B cell (primary cell): ENCODE measurements around the gene ELK3. TPM values are rescaled to one million over a fixed set of nuclear protein-coding genes. Genes with fewer than 3 reads are reported as not detected.
A peak's percentile ranks its signal among the peaks of the same experiment; 100 is the strongest.

Source experiments
- ATAC-seq: fragments of 200-7000 bp; cut with Tn5 transposase; one replicate; pipeline ENCODE4 v1.10.0; 2021; ENCODE audit warnings: low read depth, mild to moderate bottlenecking, moderate number of reproducible peaks, moderate library complexity
- CTCF ChIA-PET: fragments of 350-600 bp; sonication (Branson Sonifier 250); formaldehyde crosslinking; loops from one replicate; lab custom pipeline; 2021; ENCODE audit warnings: antibody characterized with exemption, inconsistent platforms; lab: Charles Lee
- POLR2A ChIA-PET: fragments of 350-600 bp; sonication (Branson Sonifier 250); formaldehyde crosslinking; loops from one replicate; lab custom pipeline; 2021; ENCODE audit warnings: antibody characterized with exemption; lab: Charles Lee
- DNase-seq: peaks from one replicate; pipeline ENCODE4 v3.0.0; 2013
- H2AFZ ChIP-seq: 2 replicates; pipeline ENCODE4 v1.6.1; 2012; ENCODE audit warnings: mild to moderate bottlenecking, low read depth, low read length; ENCODE audit not compliant: insufficient read depth, poor library complexity, severe bottlenecking
- H3K27ac ChIP-seq, 2 donors: 1 replicate in 1 of 2; 2 replicates in 1 of 2; pipeline ENCODE4 v1.5.1; 2012 to 2013; ENCODE audit warnings: low read length in 2 of 2, mild to moderate bottlenecking in 2 of 2, moderate library complexity in 1 of 2
- H3K27me3 ChIP-seq, 4 experiments: fragments of 200-600 bp in 1 of 4; sonication (generic) in 1 of 4; replicated peaks in 1 of 4; 1 replicate in 2 of 4; 2 replicates in 2 of 4; pipeline versions ENCODE4 v1.6.1 to v1.7.0; 2013 to 2016; ENCODE audit warnings: low read length in 3 of 4, mild to moderate bottlenecking in 2 of 4, mixed read lengths in 1 of 4, moderate library complexity in 1 of 4; ENCODE audit not compliant: insufficient read depth in 4 of 4, control insufficient read depth in 3 of 4; ENCODE audit errors: control extremely low read depth in 1 of 4
- H3K36me3 ChIP-seq, 2 experiments: replicated peaks in 1 of 2; 1 replicate in 1 of 2; 2 replicates in 1 of 2; pipeline versions ENCODE4 v1.6.1 to v1.7.1; 2013; ENCODE audit warnings: low read length in 1 of 2; ENCODE audit not compliant: insufficient read depth in 2 of 2, control insufficient read depth in 1 of 2; ENCODE audit errors: control extremely low read depth in 1 of 2, extremely low read depth in 1 of 2
- H3K4me1 ChIP-seq, 2 donors: fragments of 200-600 bp in 1 of 2; sonication (generic) in 1 of 2; 1 replicate in 1 of 2; 2 replicates in 1 of 2; pipeline versions ENCODE4 v1.5.1 to v1.6.1; 2013 to 2017; ENCODE audit warnings: low read length in 2 of 2; ENCODE audit not compliant: control insufficient read depth in 2 of 2, insufficient read depth in 2 of 2
- H3K4me2 ChIP-seq: replicated peaks from 2 replicates; pipeline ENCODE3; 2012; ENCODE audit warnings: mild to moderate bottlenecking, low read depth, low read length; ENCODE audit not compliant: poor library complexity, severe bottlenecking
- H3K4me3 ChIP-seq, 5 experiments: fragments of 200-600 bp in 1 of 5; sonication (generic) in 1 of 5; 1 replicate in 3 of 5; 2 replicates in 2 of 5; pipeline versions ENCODE4 v1.5.1 to v1.7.0; 2011 to 2016; ENCODE audit warnings: low read length in 4 of 5, mild to moderate bottlenecking in 4 of 5, low read depth in 2 of 5, control low read depth in 1 of 5, moderate library complexity in 1 of 5; ENCODE audit not compliant: insufficient read depth in 1 of 5; ENCODE audit errors: control extremely low read depth in 1 of 5, extremely low read depth in 1 of 5
- H3K79me2 ChIP-seq: fragments of 200-600 bp; sonication (generic); one replicate; pipeline ENCODE4 v1.6.0; 2016; ENCODE audit warnings: low read length; ENCODE audit not compliant: control insufficient read depth, insufficient read depth
- H3K9ac ChIP-seq: fragments of 200-600 bp; sonication (generic); 2 replicates; pipeline ENCODE4 v1.6.1; 2017; ENCODE audit warnings: mild to moderate bottlenecking, low read length, moderate library complexity
- H3K9me3 ChIP-seq, 3 donors: one replicate each; pipeline versions ENCODE4 v1.6.1 to v1.7.1; 2013; ENCODE audit warnings: low read length in 2 of 3; ENCODE audit not compliant: control insufficient read depth in 2 of 3, insufficient read depth in 1 of 3; ENCODE audit errors: control extremely low read depth in 1 of 3
- H4K20me1 ChIP-seq: 2 replicates; pipeline ENCODE4 v1.6.0; 2012; ENCODE audit warnings: mild to moderate bottlenecking, low read length; ENCODE audit not compliant: insufficient read depth, control insufficient read depth, poor library complexity, severe bottlenecking
- H3K27ac Mint-ChIP-seq: one replicate; pipeline ENCODE4 v1.8.0; 2021; ENCODE audit warnings: mixed read lengths
- H3K27me3 Mint-ChIP-seq: one replicate; pipeline ENCODE4 v1.8.0; 2021; ENCODE audit warnings: mixed read lengths
- H3K4me1 Mint-ChIP-seq: one replicate; pipeline ENCODE4 v1.8.0; 2021; ENCODE audit warnings: mixed read lengths
- H3K4me3 Mint-ChIP-seq: one replicate; pipeline ENCODE4 v1.8.0; 2021; ENCODE audit warnings: mixed read lengths
- H3K9me3 Mint-ChIP-seq: one replicate; pipeline ENCODE4 v1.8.0; 2022; ENCODE audit warnings: mixed read lengths; ENCODE audit not compliant: insufficient read depth
- EZH2 ChIP-seq: IDR thresholded peaks from 2 replicates; pipeline ENCODE4 v1.6.1; 2012; ENCODE audit warnings: borderline replicate concordance, low read depth, mild to moderate bottlenecking, moderate library complexity, low read length; ENCODE audit not compliant: insufficient read depth, poor library complexity, severe bottlenecking
- WGBS: methylation state at CpG from one replicate; pipeline ENCODE4 v1.1.5; 2013; ENCODE audit warnings: missing lambda C conversion rate; ENCODE audit not compliant: insufficient coverage; 5-methylcytosine and 5-hydroxymethylcytosine counted together
- intact Hi-C: fragments of 100-400 bp; cut with micrococcal nuclease; formaldehyde crosslinking; loops from one replicate; pipeline ENCODE4 v1.10.0; 2022
- polyA plus RNA-seq: library from polyadenylated mRNA; depleted of rRNA; stranded (reverse); fragments of >200 nt; gene quantifications from 2 replicates; pipeline ENCODE4 v1.2.3, GENCODE V29; 2012
- total RNA-seq, 2 donors: library from RNA; stranded (reverse); fragments of 120-200 nt in 1 of 2; gene quantifications; 1 replicate in 1 of 2; 2 replicates in 1 of 2; pipeline versions ENCODE4 v1.2.3 to v1.2.4, GENCODE V29; 2013 to 2022
- TF ChIP-seq, protein P1 (sequence below): fragments of 200-600 bp; IDR thresholded peaks from one replicate; pipeline ENCODE4 v1.8.0; 2022; ENCODE audit warnings: antibody characterized with exemption, mild to moderate bottlenecking

ELK3 gene
- total and polyA plus RNA-seq, 2 donors (not counting 1 experiment from before 2014, with no cell fraction given): 10.5 to 87.1 TPM

DNA sequence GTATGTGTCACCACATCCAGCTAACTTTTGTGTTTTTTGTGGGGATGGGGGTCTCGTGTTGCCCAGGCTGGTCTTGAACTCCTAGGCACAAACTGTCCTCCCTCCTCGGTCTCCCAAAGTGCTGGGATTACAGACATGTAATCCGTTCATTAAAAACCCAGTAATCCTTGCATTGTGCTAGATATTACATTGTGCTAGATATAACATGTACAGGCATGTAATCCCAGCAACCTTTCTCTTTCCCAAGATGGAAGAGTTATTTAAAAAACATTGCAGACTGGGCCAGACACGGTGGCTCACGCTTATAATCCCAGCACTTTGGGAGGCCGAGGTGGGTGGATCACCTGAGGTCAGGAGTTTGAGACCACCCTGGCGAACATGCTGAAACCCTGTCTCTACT is 19.7 kb downstream of the ELK3 start:
- no peaks in the 10 kb centered on the region for H3K9me3 ChIP-seq
- H3K4me1 Mint-ChIP-seq: peaks cover 64% of the 10 kb centered on the region
- peak overlapping the region; percentile 67 for H3K4me2 ChIP-seq
- H3K79me2 ChIP-seq: peaks cover 90% of the 10 kb centered on the region
- ATAC-seq (no peak), DNase-seq (no peak)
- no peaks in the 10 kb centered on the region for H3K27me3 ChIP-seq
- H3K4me3 ChIP-seq: peak overlapping the region in 2 of 5 experiments; percentile 8 to 44
- H3K27ac ChIP-seq: peak overlapping the region; percentile 53 to 63
- H4K20me1 ChIP-seq: peaks cover 17% of the 10 kb centered on the region
- no peaks in the 10 kb centered on the region for H3K9me3 Mint-ChIP-seq
- peaks cover 0 to 10% of the 10 kb centered on the region in 2 experiments for H3K36me3 ChIP-seq
- H3K27me3 Mint-ChIP-seq: no peaks in the 10 kb centered on the region
- H3K27ac Mint-ChIP-seq: peak overlapping the region; percentile 80
- intact Hi-C loops: no loop called here
- H3K4me1 ChIP-seq: peaks cover 61 to 66% of the 10 kb centered on the region in 2 donors
- POLR2A ChIA-PET: interaction anchor here (0.6 to 7.2 kb wide), 2 partner anchors 12 to 18 kb away, joined by 10 to 44 read pairs; no protein-coding TSS in a partner anchor
- H3K4me3 Mint-ChIP-seq: peak overlapping the region; percentile 73
- peak overlapping the region; percentile 18 for H2AFZ ChIP-seq
- CTCF ChIA-PET: interaction anchor here (0.8 to 9.9 kb wide), 9 partner anchors 15 to 305 kb away, joined by 4 to 200 read pairs (median 7); no protein-coding TSS in a partner anchor
- no peak for TF ChIP-seq EZH2
- TF ChIP-seq, protein P1, sequence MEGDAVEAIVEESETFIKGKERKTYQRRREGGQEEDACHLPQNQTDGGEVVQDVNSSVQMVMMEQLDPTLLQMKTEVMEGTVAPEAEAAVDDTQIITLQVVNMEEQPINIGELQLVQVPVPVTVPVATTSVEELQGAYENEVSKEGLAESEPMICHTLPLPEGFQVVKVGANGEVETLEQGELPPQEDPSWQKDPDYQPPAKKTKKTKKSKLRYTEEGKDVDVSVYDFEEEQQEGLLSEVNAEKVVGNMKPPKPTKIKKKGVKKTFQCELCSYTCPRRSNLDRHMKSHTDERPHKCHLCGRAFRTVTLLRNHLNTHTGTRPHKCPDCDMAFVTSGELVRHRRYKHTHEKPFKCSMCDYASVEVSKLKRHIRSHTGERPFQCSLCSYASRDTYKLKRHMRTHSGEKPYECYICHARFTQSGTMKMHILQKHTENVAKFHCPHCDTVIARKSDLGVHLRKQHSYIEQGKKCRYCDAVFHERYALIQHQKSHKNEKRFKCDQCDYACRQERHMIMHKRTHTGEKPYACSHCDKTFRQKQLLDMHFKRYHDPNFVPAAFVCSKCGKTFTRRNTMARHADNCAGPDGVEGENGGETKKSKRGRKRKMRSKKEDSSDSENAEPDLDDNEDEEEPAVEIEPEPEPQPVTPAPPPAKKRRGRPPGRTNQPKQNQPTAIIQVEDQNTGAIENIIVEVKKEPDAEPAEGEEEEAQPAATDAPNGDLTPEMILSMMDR: no peak
- 82% methylated on average over 6 of the region's 7 CpGs for WGBS
- peak overlapping the region; percentile 24 for H3K9ac ChIP-seq

DNA sequence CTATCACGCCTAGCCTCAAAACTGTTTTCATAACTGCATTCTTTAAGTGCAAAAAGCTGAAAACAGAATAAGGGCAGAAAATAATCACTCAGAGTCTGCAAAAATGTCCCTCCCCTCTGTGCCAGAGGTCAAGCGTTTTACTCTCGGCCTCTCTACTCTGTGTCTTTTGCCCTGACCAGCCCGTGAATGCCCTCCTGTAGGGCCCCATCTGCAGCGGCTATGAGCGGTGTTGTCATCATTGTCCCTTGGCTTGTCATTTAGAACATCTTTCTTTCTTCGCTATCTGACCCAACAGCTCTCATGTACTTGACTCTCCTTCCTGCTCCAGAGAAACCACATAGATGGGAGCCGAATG is 21.7 kb downstream of the ELK3 start:
- peaks cover 0 to 14% of the 10 kb centered on the region in 2 experiments for H3K36me3 ChIP-seq
- ChIA-PET POLR2A (interaction anchor here (0.7 kb wide), 1 partner anchor 53 kb away, joined by 9 read pairs; no protein-coding TSS in a partner anchor), CTCF (interaction anchor here (0.6 to 9.9 kb wide), 44 partner anchors 9 to 779 kb away, joined by 3 to 200 read pairs (median 5); partner anchors contain the start of genes CCDC38 and CDK17)
- peaks cover 98% of the 10 kb centered on the region for H3K79me2 ChIP-seq
- WGBS: 97% methylated on average over 8 of the region's 8 CpGs
- no peak for DNase-seq
- no peak overlapping the region for H3K4me3 Mint-ChIP-seq
- intact Hi-C loops: loop anchor here (1.0 kb wide), 6 partner anchors 21 to 300 kb away; partner anchors contain the start of gene CDK17
- H3K4me1 ChIP-seq: peaks cover 41 to 45% of the 10 kb centered on the region in 2 donors
- no peaks in the 10 kb centered on the region for H3K9me3 ChIP-seq
- H3K4me1 Mint-ChIP-seq: peaks cover 50% of the 10 kb centered on the region
- peaks cover 30% of the 10 kb centered on the region for H4K20me1 ChIP-seq
- peak overlapping the region; percentile 1 for H3K27ac Mint-ChIP-seq
- no peak overlapping the region for H2AFZ ChIP-seq
- TF ChIP-seq, protein P1: no peak
- TF ChIP-seq EZH2: no peak
- no peak for ATAC-seq
- H3K9me3 Mint-ChIP-seq: no peaks in the 10 kb centered on the region
- no peak overlapping the region for H3K9ac ChIP-seq
- no peak overlapping the region for H3K4me3 ChIP-seq
- peak overlapping the region in 1 of 2 donors; percentile 20 for H3K27ac ChIP-seq
- no peaks in the 10 kb centered on the region for H3K27me3 Mint-ChIP-seq
- H3K4me2 ChIP-seq: no peak overlapping the region
- H3K27me3 ChIP-seq: no peaks in the 10 kb centered on the region
